OCI-LY7 (cell line): Measurements from ENCODE around the gene ZIC5. TPM values are rescaled to one million over a fixed set of nuclear protein-coding genes. Genes with fewer than 3 reads are reported as not detected.

ENCODE experiments used
- Bru-seq: library from RNA; stranded (reverse); fragments of 400-500 nt; gene quantifications from one replicate; lab custom pipeline; 2021; lab: Mats Ljungman, UMichigan
- BruChase-seq, 2 experiments: library from RNA; stranded (reverse); fragments of 400-500 nt; gene quantifications; one replicate each; lab custom pipeline; 2021; lab: Mats Ljungman, UMichigan
- BruUV-seq: library from RNA; stranded (reverse); fragments of 400-500 nt; replicated peaks from 2 replicates; lab custom pipeline; 2021; lab: Mats Ljungman, UMichigan
- CTCF ChIA-PET: fragments of 300-600 bp; sonication (Branson Sonifier 250); formaldehyde crosslinking; loops from one replicate; lab custom pipeline; 2022; ENCODE audit warnings: antibody characterized with exemption; ENCODE audit not compliant: unreplicated experiment; lab: Charles Lee
- POLR2A ChIA-PET: fragments of 300-600 bp; sonication (Branson Sonifier 250); formaldehyde crosslinking; loops from one replicate; lab custom pipeline; 2022; ENCODE audit warnings: antibody characterized with exemption; lab: Charles Lee
- DNase-seq: peaks from one replicate; pipeline ENCODE4 v3.0.0-alpha.2; 2015; ENCODE audit warnings: low spot score
- H2AFZ ChIP-seq: fragments of 200-600 bp; sonication (generic), shearing (Covaris generic); 2 replicates; pipeline ENCODE4 v1.6.1; 2014; ENCODE audit warnings: mild to moderate bottlenecking, antibody characterized with exemption, low read length, moderate library complexity
- H3K27ac ChIP-seq: fragments of 200-600 bp; sonication (generic); 2 replicates; pipeline ENCODE4 v1.5.1; 2014; ENCODE audit warnings: mixed run types, low read depth, mild to moderate bottlenecking, moderate library complexity, low read length, inconsistent platforms; ENCODE audit not compliant: poor library complexity, severe bottlenecking
- H3K36me3 ChIP-seq: fragments of 200-600 bp; sonication (generic); 2 replicates; pipeline ENCODE4 v1.6.1; 2014; ENCODE audit warnings: mild to moderate bottlenecking, antibody characterized with exemption, low read length, moderate library complexity, mixed read lengths; ENCODE audit not compliant: insufficient read depth
- H3K4me1 ChIP-seq: fragments of 200-600 bp; sonication (generic); 2 replicates; pipeline ENCODE4 v1.5.1; 2014; ENCODE audit warnings: mild to moderate bottlenecking, low read length; ENCODE audit not compliant: insufficient read depth, poor library complexity, severe bottlenecking
- H3K4me2 ChIP-seq: fragments of 200-600 bp; sonication (generic); 2 replicates; pipeline ENCODE4 v1.6.1; 2014; ENCODE audit warnings: mild to moderate bottlenecking, low read length
- H3K4me3 ChIP-seq: fragments of 200-600 bp; sonication (generic); 2 replicates; pipeline ENCODE4 v1.5.1; 2014; ENCODE audit warnings: mild to moderate bottlenecking, low read depth, low read length; ENCODE audit not compliant: poor library complexity, severe bottlenecking
- H3K79me2 ChIP-seq: fragments of 200-600 bp; sonication (generic); 2 replicates; pipeline ENCODE4 v1.6.1; 2016; ENCODE audit warnings: low read depth, mild to moderate bottlenecking, low read length, moderate library complexity, mixed read lengths; ENCODE audit not compliant: insufficient read depth
- H3K9me2 ChIP-seq: fragments of 200-600 bp; sonication (generic); 2 replicates; pipeline ENCODE4 v1.6.1; 2016; ENCODE audit warnings: mild to moderate bottlenecking, low read length, mixed read lengths; ENCODE audit not compliant: insufficient read depth
- H3K9me3 ChIP-seq: fragments of 200-600 bp; sonication (generic); 2 replicates; pipeline ENCODE4 v1.6.1; 2014; ENCODE audit warnings: mild to moderate bottlenecking, mixed run types, low read length, mixed read lengths
- H4K20me1 ChIP-seq: fragments of 200-600 bp; sonication (generic); 2 replicates; pipeline ENCODE4 v1.6.1; 2014; ENCODE audit warnings: mild to moderate bottlenecking, antibody characterized with exemption, low read length, moderate library complexity, mixed read lengths; ENCODE audit not compliant: insufficient read depth
- EZH2phosphoT487 ChIP-seq: fragments of 200-600 bp; sonication (generic); IDR thresholded peaks from 2 replicates; pipeline ENCODE4 v1.6.1; 2018; ENCODE audit warnings: low read depth, borderline replicate concordance, mild to moderate bottlenecking, mixed run types, antibody characterized with exemption, low read length, moderate library complexity, mixed read lengths
- intact Hi-C: fragments of 100-400 bp; cut with micrococcal nuclease; formaldehyde crosslinking; loops from one replicate; pipeline ENCODE4 v1.10.0; 2022; ENCODE audit not compliant: unreplicated experiment
- long read RNA-seq: library from polyadenylated mRNA; stranded (forward); transcript quantifications from one replicate; pipeline ENCODE4 v2.0.0, GENCODE V29; 2022
- total RNA-seq, 2 experiments: library from RNA; depleted of rRNA in 1 of 2; stranded (reverse); fragments of >200 nt in 1 of 2; shearing (Covaris generic) in 1 of 2; gene quantifications; 2 replicates each; pipeline ENCODE4 v1.2.3, GENCODE V29; 2014 to 2022
- TF ChIP-seq, protein P1 (sequence below): fragments of 200-600 bp; sonication (generic); conservative IDR thresholded peaks from 2 replicates; pipeline ENCODE4 v1.5.1; 2014; ENCODE audit warnings: mild to moderate bottlenecking, antibody characterized with exemption, low read length, moderate library complexity, mixed read lengths

Gene ZIC5
- total RNA-seq (2014; rRNA removed; shearing (Covaris generic)) (not detected in 2 replicates), total RNA-seq (2022) (not detected in 2 replicates), Bru-seq, nascent RNA (not detected), BruChase-seq, experiment 1, labeled RNA remaining after a 6-hour chase (not detected), BruChase-seq, experiment 2, labeled RNA remaining after a 2-hour chase (not detected)
- long read RNA-seq: 0 reads

DNA sequence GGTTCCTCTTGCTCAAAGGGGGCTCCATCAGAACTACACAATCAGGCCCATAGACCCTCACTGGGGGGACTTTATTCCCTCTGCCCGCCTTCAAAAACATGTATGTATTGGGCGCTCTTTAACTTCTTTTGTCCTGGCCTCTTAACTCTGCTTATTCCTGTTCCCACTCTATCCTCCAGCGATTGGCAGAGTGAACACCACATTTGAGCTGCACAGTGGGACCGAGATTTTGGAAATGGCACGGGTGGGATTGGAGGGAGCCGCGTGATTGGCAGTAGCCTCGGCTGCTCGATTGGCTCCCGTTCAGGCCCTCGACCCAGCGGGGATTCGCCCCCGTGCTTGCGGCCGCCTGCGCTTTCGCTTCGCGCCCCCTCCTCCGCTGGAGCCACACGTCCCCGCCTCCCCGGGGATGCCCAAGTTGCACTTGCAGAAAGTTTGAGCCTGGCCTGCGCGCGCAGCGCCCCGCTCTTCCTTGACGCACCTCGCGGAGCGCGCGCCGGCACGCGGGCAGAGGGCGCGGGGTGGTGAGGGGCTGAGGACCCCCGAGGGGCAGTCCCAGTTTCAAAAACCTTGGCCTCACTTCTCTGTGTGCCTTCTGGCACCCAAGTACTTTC, at the start of gene ZIC5:
TSS of gene ZIC5 (minus strand) at position 192 of the 614 bp plus-strand sequence. CDS start at position 28, 164 bp downstream.
- no peaks in the 10 kb centered on the region for H3K4me1 ChIP-seq
- no peaks in the 10 kb centered on the region for H3K9me3 ChIP-seq
- intact Hi-C loops: no loop called here
- H3K9me2 ChIP-seq: no peaks in the 10 kb centered on the region
- ChIA-PET CTCF (no interaction called here), POLR2A (no interaction called here)
- no peaks in the 10 kb centered on the region for H4K20me1 ChIP-seq
- H2AFZ ChIP-seq: no peak within 1 kb of the TSS
- no peak for DNase-seq
- BruUV-seq: no TSS peak
- H3K4me3 ChIP-seq: no peak within 1 kb of the TSS
- no peaks in the 10 kb centered on the region for H3K36me3 ChIP-seq
- no peak within 1 kb of the TSS for H3K4me2 ChIP-seq
- H3K27ac ChIP-seq: no peak within 1 kb of the TSS
- TF ChIP-seq, protein P1, sequence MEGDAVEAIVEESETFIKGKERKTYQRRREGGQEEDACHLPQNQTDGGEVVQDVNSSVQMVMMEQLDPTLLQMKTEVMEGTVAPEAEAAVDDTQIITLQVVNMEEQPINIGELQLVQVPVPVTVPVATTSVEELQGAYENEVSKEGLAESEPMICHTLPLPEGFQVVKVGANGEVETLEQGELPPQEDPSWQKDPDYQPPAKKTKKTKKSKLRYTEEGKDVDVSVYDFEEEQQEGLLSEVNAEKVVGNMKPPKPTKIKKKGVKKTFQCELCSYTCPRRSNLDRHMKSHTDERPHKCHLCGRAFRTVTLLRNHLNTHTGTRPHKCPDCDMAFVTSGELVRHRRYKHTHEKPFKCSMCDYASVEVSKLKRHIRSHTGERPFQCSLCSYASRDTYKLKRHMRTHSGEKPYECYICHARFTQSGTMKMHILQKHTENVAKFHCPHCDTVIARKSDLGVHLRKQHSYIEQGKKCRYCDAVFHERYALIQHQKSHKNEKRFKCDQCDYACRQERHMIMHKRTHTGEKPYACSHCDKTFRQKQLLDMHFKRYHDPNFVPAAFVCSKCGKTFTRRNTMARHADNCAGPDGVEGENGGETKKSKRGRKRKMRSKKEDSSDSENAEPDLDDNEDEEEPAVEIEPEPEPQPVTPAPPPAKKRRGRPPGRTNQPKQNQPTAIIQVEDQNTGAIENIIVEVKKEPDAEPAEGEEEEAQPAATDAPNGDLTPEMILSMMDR: no peak
- no peak for TF ChIP-seq EZH2phosphoT487
- H3K79me2 ChIP-seq: no peaks in the 10 kb centered on the region

DNA sequence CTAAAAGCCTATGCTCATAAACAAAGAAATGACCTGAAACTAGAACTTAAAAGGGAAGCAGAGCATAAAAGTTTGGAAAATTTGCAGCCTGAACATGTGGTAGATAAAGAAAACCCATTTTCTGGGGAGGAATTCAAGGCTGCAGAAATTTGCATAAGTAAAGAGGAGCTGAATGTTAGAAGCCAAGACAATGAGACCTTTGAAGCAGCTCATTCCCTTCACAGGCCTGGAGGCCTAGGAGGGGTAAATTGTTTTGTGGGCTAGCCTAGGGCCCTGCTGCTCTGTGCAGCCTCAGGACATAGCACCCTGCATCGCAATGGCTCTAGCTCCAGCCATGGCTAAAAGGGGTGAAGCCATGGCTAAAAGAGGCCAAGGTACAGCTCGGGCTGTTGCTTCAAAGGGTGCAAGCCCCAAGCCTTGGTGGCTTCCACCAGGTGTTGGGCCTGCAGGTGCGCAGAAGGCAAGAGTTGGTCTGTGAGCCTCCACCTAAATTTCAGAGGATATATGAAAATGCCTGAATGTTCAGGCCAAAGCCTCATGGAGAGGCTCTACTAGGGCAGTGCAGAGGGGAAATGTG, 48.3 kb upstream of the ZIC5 start:
- no TSS peak for BruUV-seq
- Histone ChIP-seq H3K9me2 (no peaks in the 10 kb centered on the region), H4K20me1 (no peaks in the 10 kb centered on the region), H3K27ac (no peak overlapping the region), H3K4me2 (no peak overlapping the region), H3K79me2 (no peaks in the 10 kb centered on the region), H3K9me3 (no peaks in the 10 kb centered on the region), H3K36me3 (no peaks in the 10 kb centered on the region), H2AFZ (no peak overlapping the region), H3K4me3 (no peak overlapping the region), H3K4me1 (no peaks in the 10 kb centered on the region)
- POLR2A ChIA-PET: interaction anchor here (0.7 kb wide), 1 partner anchor 1399 kb away, joined by 3 read pairs; no protein-coding TSS in a partner anchor
- intact Hi-C loops: no loop called here
- no peak for DNase-seq
- CTCF ChIA-PET: no interaction called here
- TF ChIP-seq, protein P1: no peak

DNA sequence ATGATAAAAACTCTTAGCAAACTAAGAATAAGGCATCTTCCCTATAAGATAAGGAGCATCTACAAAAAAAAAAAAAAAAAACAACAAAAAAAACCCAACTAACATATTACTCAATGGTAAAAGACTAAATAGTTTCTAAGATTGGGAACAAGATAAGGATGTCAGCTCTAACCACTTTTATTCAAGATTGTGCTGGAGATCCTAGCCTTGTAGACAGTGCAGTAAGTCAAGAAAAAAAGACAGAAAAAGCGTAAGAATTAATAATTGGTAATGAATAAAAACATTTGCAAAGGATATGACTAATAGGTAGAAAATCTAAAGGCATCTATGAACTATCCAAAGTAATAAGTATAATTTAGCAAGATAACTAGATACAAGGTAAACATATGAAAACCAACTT, 43.1 kb upstream of the ZIC5 start:
- no peak for TF ChIP-seq EZH2phosphoT487
- TF ChIP-seq, protein P1: no peak
- H3K4me1 ChIP-seq: no peaks in the 10 kb centered on the region
- no peaks in the 10 kb centered on the region for H3K79me2 ChIP-seq
- BruUV-seq: no TSS peak
- H3K9me2 ChIP-seq: no peaks in the 10 kb centered on the region
- no peaks in the 10 kb centered on the region for H4K20me1 ChIP-seq
- no peak overlapping the region for H3K27ac ChIP-seq
- POLR2A ChIA-PET: no interaction called here
- no peak for DNase-seq
- CTCF ChIA-PET: no interaction called here
- H3K9me3 ChIP-seq: no peaks in the 10 kb centered on the region
- H3K4me3 ChIP-seq: no peak overlapping the region
- H3K4me2 ChIP-seq: no peak overlapping the region
- no peaks in the 10 kb centered on the region for H3K36me3 ChIP-seq
- H2AFZ ChIP-seq: no peak overlapping the region
- intact Hi-C loops: no loop called here
